Sigmoid colon (tissue), 7 donors: ENCODE results near the gene RBBP5. TPM values are rescaled to one million over a fixed set of nuclear protein-coding genes. Genes with fewer than 3 reads are reported as not detected.

Experiments
- DNase-seq: peaks from one replicate; pipeline ENCODE4 v3.0.0-alpha.2; 2019
- H3K27ac ChIP-seq, 4 donors: fragments of 200-600 bp; sonication (generic); one replicate each; pipeline ENCODE4 v1.5.1; 2016 to 2019; ENCODE audit warnings: mild to moderate bottlenecking in 1 of 4
- H3K27me3 ChIP-seq, 3 donors: fragments of 200-600 bp; sonication (generic); one replicate each; pipeline ENCODE4 v1.5.1; 2019; ENCODE audit warnings: mild to moderate bottlenecking in 1 of 3
- H3K36me3 ChIP-seq, 4 donors: fragments of 200-600 bp; sonication (generic); one replicate each; pipeline ENCODE4 v1.5.1; 2016 to 2019
- H3K4me1 ChIP-seq, 4 donors: fragments of 200-600 bp; sonication (generic); one replicate each; pipeline ENCODE4 v1.5.1; 2017 to 2019
- H3K4me3 ChIP-seq, 4 donors: fragments of 200-600 bp; sonication (generic); one replicate each; pipeline ENCODE4 v1.5.1; 2017 to 2019; ENCODE audit warnings: mild to moderate bottlenecking in 2 of 4, moderate library complexity in 1 of 4
- H3K9me3 ChIP-seq, 4 donors: fragments of 200-600 bp in 3 of 4; sonication (generic) in 3 of 4; one replicate each; pipeline versions ENCODE4 v1.5.1 to v1.6.1; 2013 to 2019
- CTCF ChIP-seq, 4 experiments: fragments of 450-650 bp in 3 of 4; fragments of 200-600 bp in 1 of 4; IDR thresholded peaks; one replicate each; pipeline ENCODE4 v1.5.1; 2016 to 2019; ENCODE audit warnings: antibody characterized with exemption in 4 of 4, mild to moderate bottlenecking in 3 of 4, moderate library complexity in 2 of 4
- EP300 ChIP-seq, 4 donors: sonication (generic); formaldehyde crosslinking; IDR thresholded peaks; one replicate each; pipeline ENCODE4 v1.6.1; 2017; ENCODE audit warnings: antibody characterized with exemption in 4 of 4
- POLR2A ChIP-seq, 2 donors: fragments of 450-650 bp; IDR thresholded peaks; one replicate each; pipeline ENCODE4 v1.6.1; 2016; ENCODE audit warnings: antibody characterized with exemption in 2 of 2, mild to moderate bottlenecking in 2 of 2, moderate library complexity in 2 of 2
- POLR2AphosphoS5 ChIP-seq, 4 donors: sonication (generic); formaldehyde crosslinking; IDR thresholded peaks; one replicate each; pipeline ENCODE4 v1.6.1; 2017; ENCODE audit warnings: antibody characterized with exemption in 4 of 4
- WGBS, 2 donors: extraction: QIAGEN DNeasy Blood & Tissue Kit; methylation state at CpG; one replicate each; pipeline ENCODE4 v1.1.7; 2013; 5-methylcytosine and 5-hydroxymethylcytosine counted together
- intact Hi-C: fragments of 100-400 bp; cut with DNase I; formaldehyde crosslinking; loops from one replicate; pipeline ENCODE4 v1.15.1; 2023
- polyA plus RNA-seq, 3 donors: library from polyadenylated mRNA; stranded (reverse); fragments of 200-250 nt; gene quantifications; one replicate each; pipeline ENCODE4 v1.2.3, GENCODE V29; 2013
- total RNA-seq, 4 donors: library from RNA; depleted of rRNA; stranded (reverse); fragments of >200 nt; gene quantifications; one replicate each; pipeline ENCODE4 v1.1.0, GENCODE V29; 2016
- donor health status: healthy with polysubstance abuse.
- donor health status: Bipolar disorder and iron deficiency.
- donor health status: healthy.

RBBP5 gene
- total and polyA plus RNA-seq, 7 donors: 6.6 to 36.5 (median 12.2) TPM

DNA sequence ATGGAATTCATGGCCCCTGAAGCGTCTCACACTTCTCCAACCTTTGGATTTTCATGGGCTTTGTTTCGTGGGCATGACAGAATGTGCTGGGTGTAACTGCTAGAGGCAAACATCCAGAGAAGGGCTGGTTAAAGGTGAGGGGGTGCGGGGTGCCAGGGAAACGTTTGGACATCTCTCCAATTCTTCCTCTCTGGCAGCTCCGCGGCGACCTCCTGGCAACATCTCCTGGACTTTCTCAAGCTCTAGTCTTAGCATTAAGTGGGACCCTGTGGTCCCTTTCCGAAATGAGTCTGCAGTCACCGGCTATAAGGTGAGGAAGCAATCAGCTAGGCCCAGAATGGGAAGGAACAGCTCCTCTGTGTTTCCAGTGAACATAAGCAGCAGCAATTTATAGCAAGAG is 49.5 kb downstream of the RBBP5 start:
- intact Hi-C loops: no loop called here

DNA sequence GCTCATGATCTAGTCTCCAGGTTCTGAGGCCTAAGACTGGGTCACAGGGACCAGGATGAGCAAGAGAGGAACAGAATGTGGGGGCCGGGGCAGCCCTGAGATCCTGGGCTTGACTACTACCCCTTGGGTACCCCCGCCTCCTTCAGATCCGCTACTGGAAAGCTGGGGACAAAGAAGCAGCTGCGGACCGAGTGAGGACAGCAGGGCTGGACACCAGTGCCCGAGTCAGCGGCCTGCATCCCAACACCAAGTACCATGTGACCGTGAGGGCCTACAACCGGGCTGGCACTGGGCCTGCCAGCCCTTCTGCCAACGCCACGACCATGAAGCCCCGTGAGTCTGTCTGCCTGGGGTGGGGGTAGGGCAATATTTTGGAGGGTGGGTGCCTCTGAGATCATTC is 50.0 kb downstream of the RBBP5 start:
- Histone ChIP-seq H3K27ac (no peak overlapping the region), H3K36me3 (no peaks in the 10 kb centered on the region), H3K4me3 (no peak overlapping the region), H3K27me3 (no peaks in the 10 kb centered on the region), H3K9me3 (no peaks in the 10 kb centered on the region), H3K4me1 (peaks cover 0 to 8% (median 2%) of the 10 kb centered on the region in 4 donors)
- WGBS, 2 donors: 87 to 89% methylated on average over 12 of the region's 12 CpGs
- DNase-seq: no peak
- intact Hi-C loops: no loop called here
- TF ChIP-seq POLR2AphosphoS5 (IDR thresholded peaks at IDR 0.05) (no peak), EP300 (IDR thresholded peaks at IDR 0.05) (no peak), POLR2A (IDR thresholded peaks at IDR 0.05) (no peak), CTCF (IDR thresholded peaks at IDR 0.05) (no peak)

More for the DNA sequence above, 49.5 kb downstream of the RBBP5 start:
- Histone ChIP-seq H3K4me1 (peaks cover 0 to 8% (median 2%) of the 10 kb centered on the region in 4 donors), H3K27me3 (no peaks in the 10 kb centered on the region), H3K27ac (no peak overlapping the region), H3K4me3 (no peak overlapping the region), H3K9me3 (no peaks in the 10 kb centered on the region), H3K36me3 (no peaks in the 10 kb centered on the region)
- no peak for DNase-seq
- 89 to 90% methylated on average over 9 of the region's 9 CpGs for WGBS, 2 donors
- TF ChIP-seq EP300 (IDR thresholded peaks at IDR 0.05): no peak
- TF ChIP-seq POLR2A (IDR thresholded peaks at IDR 0.05): no peak
- TF ChIP-seq CTCF (IDR thresholded peaks at IDR 0.05): no peak
- no peak for TF ChIP-seq POLR2AphosphoS5 (IDR thresholded peaks at IDR 0.05)

DNA sequence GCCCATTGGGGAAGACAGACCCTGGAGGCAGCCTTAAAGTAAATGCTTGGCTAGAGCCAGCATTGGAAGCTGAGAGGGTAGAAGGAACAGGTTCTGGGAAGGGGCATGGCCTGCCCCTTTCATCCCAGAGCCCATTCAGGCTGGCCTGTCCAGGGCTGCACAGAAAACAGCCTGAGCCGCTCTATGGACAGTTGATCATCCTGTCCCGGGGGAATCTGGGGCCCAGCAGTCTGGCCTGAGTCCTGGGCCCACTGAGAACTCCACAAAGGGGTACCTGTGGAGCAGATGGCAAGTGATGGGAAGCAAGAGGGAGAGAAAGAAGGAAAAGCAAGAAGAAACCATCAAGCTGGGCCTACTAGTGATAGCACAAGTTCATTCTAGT is 50.8 kb downstream of the RBBP5 start:
- intact Hi-C loops: no loop called here
- H3K27me3 ChIP-seq: no peaks in the 10 kb centered on the region
- no peak overlapping the region for H3K27ac ChIP-seq
- WGBS, 2 donors: 91 to 94% methylated on average over 2 of the region's 2 CpGs
- no peak overlapping the region for H3K4me3 ChIP-seq
- no peak for DNase-seq
- H3K9me3 ChIP-seq: no peaks in the 10 kb centered on the region
- TF ChIP-seq POLR2A (IDR thresholded peaks at IDR 0.05) (no peak), CTCF (IDR thresholded peaks at IDR 0.05) (no peak), EP300 (IDR thresholded peaks at IDR 0.05) (no peak), POLR2AphosphoS5 (IDR thresholded peaks at IDR 0.05) (no peak)
- peaks cover 0 to 8% (median 2%) of the 10 kb centered on the region in 4 donors for H3K4me1 ChIP-seq
- H3K36me3 ChIP-seq: no peaks in the 10 kb centered on the region

DNA sequence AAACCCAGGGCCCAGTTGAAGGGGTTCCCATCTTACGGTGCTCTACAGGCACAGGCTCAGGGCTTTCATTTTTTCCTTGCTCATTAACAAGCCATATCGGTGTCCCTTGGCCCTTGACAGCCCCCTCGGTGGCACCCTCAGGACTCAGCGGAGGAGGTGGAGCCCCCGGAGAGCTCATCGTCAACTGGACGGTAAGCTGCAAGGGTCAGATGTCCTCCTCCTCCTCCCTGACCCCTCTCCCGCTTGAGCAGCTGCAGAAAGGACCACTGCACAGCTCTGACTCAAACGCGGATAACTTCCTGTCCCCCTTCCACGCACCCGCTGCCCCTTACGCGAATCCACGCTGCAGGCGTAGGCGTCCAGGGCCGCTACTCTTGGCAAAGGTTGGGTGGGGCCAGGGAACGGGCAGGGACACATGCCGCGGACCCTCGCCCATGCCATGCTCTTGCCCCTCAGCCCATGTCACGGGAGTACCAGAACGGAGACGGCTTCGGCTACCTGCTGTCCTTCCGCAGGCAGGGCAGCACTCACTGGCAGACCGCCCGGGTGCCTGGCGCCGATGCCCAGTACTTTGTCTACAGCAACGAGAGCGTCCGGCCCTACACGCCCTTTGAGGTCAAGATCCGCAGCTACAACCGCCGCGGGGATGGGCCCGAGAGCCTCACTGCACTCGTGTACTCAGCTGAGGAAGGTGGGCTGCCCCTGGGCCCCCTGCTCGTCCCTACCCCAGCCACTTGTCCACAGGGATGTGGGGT is 52.2 kb downstream of the RBBP5 start:
- Histone ChIP-seq H3K9me3 (no peaks in the 10 kb centered on the region), H3K27ac (no peak overlapping the region), H3K4me1 (peaks cover 0 to 8% (median 2%) of the 10 kb centered on the region in 4 donors), H3K4me3 (no peak overlapping the region), H3K27me3 (no peaks in the 10 kb centered on the region), H3K36me3 (no peaks in the 10 kb centered on the region)
- intact Hi-C loops: no loop called here
- DNase-seq: peak; percentile 62
- 82 to 87% methylated on average over 42 of the region's 42 CpGs for WGBS, 2 donors
- TF ChIP-seq CTCF (IDR thresholded peaks at IDR 0.05) (no peak), POLR2AphosphoS5 (IDR thresholded peaks at IDR 0.05) (no peak), POLR2A (IDR thresholded peaks at IDR 0.05) (no peak)
